Uterus (tissue), 2 donors: Measurements from ENCODE around the gene CNIH2.

Experiments
- CTCF ChIP-seq, 4 experiments: fragments of 200-600 bp in 2 of 4; fragments of 450-650 bp in 2 of 4; sonication (generic) in 2 of 4; IDR thresholded peaks; one replicate each; pipeline ENCODE4 v1.5.1; 2016 to 2019; ENCODE audit warnings: antibody characterized with exemption in 4 of 4, mild to moderate bottlenecking in 2 of 4, moderate library complexity in 1 of 4
- POLR2A ChIP-seq, 2 donors: fragments of 450-650 bp; IDR thresholded peaks; one replicate each; pipeline ENCODE4 v1.6.1; 2016; ENCODE audit warnings: antibody characterized with exemption in 2 of 2, mild to moderate bottlenecking in 1 of 2, moderate library complexity in 1 of 2

- TF ChIP-seq CTCF (IDR thresholded peaks at IDR 0.05) (no peak), POLR2A (IDR thresholded peaks at IDR 0.05) (no peak)
Observed at GRCh38 chr11:66247801-66248200, 30.2 kb upstream of the CNIH2 start.
